Measurements from ENCODE around the gene PRADC1. TPM values are rescaled to one million over a fixed set of nuclear protein-coding genes. Genes with fewer than 3 reads are reported as not detected.

The PRADC1 gene
- polyA plus RNA-seq, 3 donors, result 9.0 to 49.2 (median 33.3) TPM

- intact Hi-C loops (cut with micrococcal nuclease), result no loop called here
- WGBS (ENCODE audit: insufficient coverage), result 81% methylated on average over 2 of the region's 3 CpGs
- Histone ChIP-seq H3K9ac (ENCODE audit: insufficient read depth, low read length, poor library complexity, severe bottlenecking) (no peak overlapping the region), H2AFZ (ENCODE audit: insufficient read depth, low read depth, low read length, poor library complexity, severe bottlenecking) (no peak overlapping the region), H3K4me3 (replicated peaks in 1 of 3; ENCODE audit: low read depth in 2 of 3, low read length in 3 of 3) (no peak overlapping the region), H3K79me2 (ENCODE audit: insufficient read depth, low read length) (no peaks in the 10 kb centered on the region), H3K27me3 (ENCODE audit: control insufficient read depth in 2 of 2, insufficient read depth in 2 of 2, low read length in 2 of 2) (no peaks in the 10 kb centered on the region), H4K20me1 (ENCODE audit: insufficient read depth, low read length) (no peaks in the 10 kb centered on the region), H3K4me1 (ENCODE audit: control insufficient read depth in 1 of 2, insufficient read depth in 2 of 2, low read length in 2 of 2) (peaks cover 0 to 8% of the 10 kb centered on the region in 2 donors), H3K36me3 (replicated peaks in 1 of 2; ENCODE audit: control insufficient read depth in 1 of 2, insufficient read depth in 2 of 2, low read length in 2 of 2) (peaks cover 57 to 83% of the 10 kb centered on the region in 2 donors), H3K4me2 (replicated peaks; ENCODE audit: extremely low read depth, low read length, poor library complexity, severe bottlenecking) (no peak overlapping the region), H3K9me3 (replicated peaks in 1 of 2; ENCODE audit: control insufficient read depth in 1 of 2, insufficient read depth in 1 of 2, low read length in 2 of 2) (no peaks in the 10 kb centered on the region), H3K27ac (ENCODE audit: low read depth in 1 of 2, low read length in 2 of 2) (peak overlapping the region in 1 of 2 donors; percentile 52)
- Mint-ChIP-seq H3K27ac (peak overlapping the region in 3 of 7 donors; percentile 31 to 79 (median 78)), H3K9me3 (no peaks in the 10 kb centered on the region), H3K27me3 (ENCODE audit: low read depth in 3 of 3) (peaks cover 0 to 1% (median 0%) of the 10 kb centered on the region in 3 donors), H3K36me3 (peaks cover 52 to 64% of the 10 kb centered on the region in 2 donors), H3K4me1 (peaks cover 11% of the 10 kb centered on the region), H3K4me3 (no peak overlapping the region)
- TF ChIP-seq CTCF (IDR thresholded peaks at IDR 0.05), result no peak
- DNase-seq, result peak; percentile 31 to 55 (median 32)
These were observed 20.9 kb upstream of the PRADC1 start for GRCh38 chr2:73253901-73254300.

- no CpG with 5 or more reads among the region's 2 CpGs for WGBS (ENCODE audit: insufficient coverage)
- Histone ChIP-seq H3K79me2 (ENCODE audit: insufficient read depth, low read length) (no peaks in the 10 kb centered on the region), H3K4me2 (replicated peaks; ENCODE audit: extremely low read depth, low read length, poor library complexity, severe bottlenecking) (no peak overlapping the region), H3K36me3 (replicated peaks in 1 of 2; ENCODE audit: control insufficient read depth in 1 of 2, insufficient read depth in 2 of 2, low read length in 2 of 2) (peaks cover 56 to 83% of the 10 kb centered on the region in 2 donors), H3K27me3 (ENCODE audit: control insufficient read depth in 2 of 2, insufficient read depth in 2 of 2, low read length in 2 of 2) (no peaks in the 10 kb centered on the region), H2AFZ (ENCODE audit: insufficient read depth, low read depth, low read length, poor library complexity, severe bottlenecking) (no peak overlapping the region), H3K4me1 (ENCODE audit: control insufficient read depth in 1 of 2, insufficient read depth in 2 of 2, low read length in 2 of 2) (peaks cover 0 to 8% of the 10 kb centered on the region in 2 donors), H4K20me1 (ENCODE audit: insufficient read depth, low read length) (no peaks in the 10 kb centered on the region), H3K27ac (ENCODE audit: low read depth in 1 of 2, low read length in 2 of 2) (peak overlapping the region in 1 of 2 donors; percentile 52), H3K9ac (ENCODE audit: insufficient read depth, low read length, poor library complexity, severe bottlenecking) (no peak overlapping the region), H3K9me3 (replicated peaks in 1 of 2; ENCODE audit: control insufficient read depth in 1 of 2, insufficient read depth in 1 of 2, low read length in 2 of 2) (no peaks in the 10 kb centered on the region), H3K4me3 (replicated peaks in 1 of 3; ENCODE audit: low read depth in 2 of 3, low read length in 3 of 3) (no peak overlapping the region)
- TF ChIP-seq CTCF (IDR thresholded peaks at IDR 0.05), result no peak
- no peak overlapping the region for H3K4me3 Mint-ChIP-seq
- H3K27ac Mint-ChIP-seq, result peak overlapping the region; percentile 31 to 80 (median 78)
- intact Hi-C loops (cut with micrococcal nuclease), result no loop called here
- H3K27me3 Mint-ChIP-seq (ENCODE audit: low read depth in 3 of 3), result peaks cover 0 to 1% (median 0%) of the 10 kb centered on the region in 3 donors
- H3K9me3 Mint-ChIP-seq, result no peaks in the 10 kb centered on the region
- peaks cover 55 to 64% of the 10 kb centered on the region in 2 donors for H3K36me3 Mint-ChIP-seq
- DNase-seq, result no peak
- peaks cover 11% of the 10 kb centered on the region for H3K4me1 Mint-ChIP-seq
These were observed 20.4 kb upstream of the PRADC1 start for GRCh38 chr2:73253400-73253799.

All from CD14-positive monocyte (primary cell).